ENCODE data around the gene TCF7L1.

The TCF7L1 gene

DNA sequence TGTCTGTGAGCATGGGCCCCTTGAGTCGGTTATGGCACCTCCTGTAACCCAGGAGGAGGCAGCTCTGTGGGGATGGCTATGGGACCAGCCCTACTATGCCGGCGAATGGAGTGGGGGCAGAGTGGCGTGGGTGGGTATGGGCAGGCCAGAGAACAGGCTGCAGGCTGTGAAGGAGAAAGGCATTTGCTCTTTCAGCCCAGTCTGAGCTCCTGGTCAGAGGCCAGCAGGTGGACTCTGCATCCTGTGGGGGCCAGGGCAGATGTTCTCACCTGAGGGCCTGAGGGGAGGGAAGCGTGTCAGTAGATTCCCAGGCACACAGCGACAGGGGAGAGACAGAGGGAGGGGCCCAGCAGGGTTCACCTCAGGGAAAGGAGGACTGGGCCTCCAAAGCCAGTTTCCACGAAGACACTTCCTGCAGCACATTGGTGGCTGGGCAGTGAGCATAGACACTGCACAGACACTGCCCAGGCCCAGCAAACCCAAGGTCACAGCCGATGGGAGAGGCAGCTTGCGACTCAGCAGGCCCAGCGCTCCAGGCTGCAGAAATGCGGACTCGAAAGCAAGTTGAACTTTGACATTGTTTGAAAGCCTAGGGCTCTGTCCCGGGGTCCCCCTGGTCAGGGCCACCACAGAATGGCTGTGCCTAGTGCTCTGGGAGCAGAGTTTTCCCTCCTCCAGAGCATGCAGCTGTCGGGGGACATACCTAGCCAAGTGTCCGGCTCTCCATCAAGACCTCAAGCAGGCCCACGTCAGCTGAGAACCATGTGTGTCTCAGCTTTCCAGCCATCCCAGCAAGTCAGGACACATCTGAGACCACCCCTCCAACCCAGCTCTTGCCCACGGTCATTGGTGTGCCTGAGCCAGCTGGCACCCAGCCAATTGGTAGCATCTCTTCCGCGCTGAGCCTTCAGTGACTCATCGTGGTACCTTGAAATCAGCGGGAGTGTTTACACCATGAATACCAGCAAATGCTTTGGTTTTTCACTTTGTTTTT, 140.8 kb downstream of the TCF7L1 start:
- Histone ChIP-seq H3K4me3 (ENCODE audit: low read length) (no peak overlapping the region), H3K4me1 (ENCODE audit: control insufficient read depth, insufficient read depth, low read length) (peaks cover 27% of the 10 kb centered on the region), H3K27me3 (ENCODE audit: control insufficient read depth, insufficient read depth, low read length) (no peaks in the 10 kb centered on the region), H3K27ac (ENCODE audit: low read depth, low read length) (no peak overlapping the region), H3K36me3 (ENCODE audit: control insufficient read depth, insufficient read depth, low read length) (no peaks in the 10 kb centered on the region), H3K9ac (ENCODE audit: low read length) (no peak overlapping the region)

- Histone ChIP-seq H3K9ac (ENCODE audit: low read length) (no peak overlapping the region), H3K4me3 (ENCODE audit: low read length) (peak overlapping the region; percentile 17), H3K4me1 (ENCODE audit: control insufficient read depth, insufficient read depth, low read length) (peaks cover 25% of the 10 kb centered on the region), H3K27me3 (ENCODE audit: control insufficient read depth, insufficient read depth, low read length) (no peaks in the 10 kb centered on the region), H3K27ac (ENCODE audit: low read depth, low read length) (peak overlapping the region; percentile 50), H3K36me3 (ENCODE audit: control insufficient read depth, insufficient read depth, low read length) (no peaks in the 10 kb centered on the region)
Observed at GRCh38 chr2:85275984-85276540, 142.9 kb downstream of the TCF7L1 start.

- Histone ChIP-seq H3K27ac (ENCODE audit: low read depth, low read length) (peak overlapping the region; percentile 50), H3K4me1 (ENCODE audit: control insufficient read depth, insufficient read depth, low read length) (peaks cover 25% of the 10 kb centered on the region), H3K36me3 (ENCODE audit: control insufficient read depth, insufficient read depth, low read length) (no peaks in the 10 kb centered on the region), H3K4me3 (ENCODE audit: low read length) (no peak overlapping the region), H3K27me3 (ENCODE audit: control insufficient read depth, insufficient read depth, low read length) (no peaks in the 10 kb centered on the region), H3K9ac (ENCODE audit: low read length) (no peak overlapping the region)
Observed at GRCh38 chr2:85276571-85277118, 143.5 kb downstream of the TCF7L1 start.

DNA sequence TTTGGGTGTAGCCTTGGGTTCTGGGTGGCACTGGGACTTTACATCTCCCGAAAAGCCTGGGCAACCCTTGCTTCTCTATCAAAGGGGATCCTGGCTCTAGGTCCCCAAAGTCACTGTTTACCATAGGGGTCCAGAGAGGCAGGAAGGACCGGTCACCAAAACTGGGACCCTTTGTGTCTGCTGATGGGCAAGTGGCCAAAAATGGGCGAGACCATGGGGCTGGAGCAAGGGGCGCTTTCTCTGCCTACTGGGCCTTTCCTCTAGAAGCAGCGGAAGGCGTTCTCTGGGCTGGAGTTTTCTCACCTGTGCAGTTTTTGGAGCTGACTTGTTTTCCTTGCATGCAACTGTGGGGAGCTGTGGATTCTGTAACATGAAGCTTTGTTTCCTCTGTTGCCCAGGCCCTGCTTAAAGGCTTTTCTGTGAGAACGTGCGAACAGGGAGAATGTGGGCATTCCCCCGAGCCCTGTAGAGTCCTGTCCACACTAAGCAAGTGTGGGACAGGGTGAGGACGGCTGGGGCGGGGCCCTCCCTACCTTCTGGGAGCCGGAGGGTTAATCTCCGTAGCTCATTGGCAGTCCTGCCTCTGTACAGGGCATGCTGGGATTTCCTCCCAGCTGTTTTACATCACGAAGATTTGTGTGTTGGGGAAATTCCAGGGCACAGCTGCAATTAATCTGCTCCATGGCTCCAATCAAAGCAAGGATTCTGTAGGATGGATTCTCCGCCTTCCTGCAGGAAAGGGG, 144.4 kb downstream of the TCF7L1 start:
- no peak overlapping the region for H3K27ac ChIP-seq (ENCODE audit: low read depth, low read length)
- no peak overlapping the region for H3K9ac ChIP-seq (ENCODE audit: low read length)
- H3K4me1 ChIP-seq (ENCODE audit: control insufficient read depth, insufficient read depth, low read length), result peaks cover 25% of the 10 kb centered on the region
- H3K27me3 ChIP-seq (ENCODE audit: control insufficient read depth, insufficient read depth, low read length), result no peaks in the 10 kb centered on the region
- H3K36me3 ChIP-seq (ENCODE audit: control insufficient read depth, insufficient read depth, low read length), result no peaks in the 10 kb centered on the region
- peak overlapping the region; percentile 1 for H3K4me3 ChIP-seq (ENCODE audit: low read length)

DNA sequence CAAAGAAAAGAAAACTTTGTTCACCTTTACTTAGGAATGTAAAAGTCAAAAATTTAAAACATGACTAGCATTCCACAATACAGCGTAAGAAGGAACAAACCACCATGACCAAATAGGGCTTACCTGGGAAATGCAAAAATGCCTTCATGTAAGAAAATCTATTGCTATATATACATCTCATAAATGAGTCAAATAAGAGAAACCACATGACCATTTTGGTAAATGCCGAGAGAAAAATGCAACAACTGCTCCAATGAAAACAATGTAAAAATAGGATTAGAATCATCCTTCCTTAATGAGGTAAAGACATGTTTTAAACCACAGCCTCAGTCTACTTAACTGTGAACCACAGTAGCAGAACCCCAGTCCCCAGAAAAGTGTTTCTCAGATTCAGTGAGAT, 145.2 kb downstream of the TCF7L1 start:
- H3K4me3 ChIP-seq (ENCODE audit: low read length), result no peak overlapping the region
- H3K9ac ChIP-seq (ENCODE audit: low read length), result no peak overlapping the region
- peaks cover 25% of the 10 kb centered on the region for H3K4me1 ChIP-seq (ENCODE audit: control insufficient read depth, insufficient read depth, low read length)
- H3K27me3 ChIP-seq (ENCODE audit: control insufficient read depth, insufficient read depth, low read length), result no peaks in the 10 kb centered on the region
- no peak overlapping the region for H3K27ac ChIP-seq (ENCODE audit: low read depth, low read length)
- no peaks in the 10 kb centered on the region for H3K36me3 ChIP-seq (ENCODE audit: control insufficient read depth, insufficient read depth, low read length)

DNA sequence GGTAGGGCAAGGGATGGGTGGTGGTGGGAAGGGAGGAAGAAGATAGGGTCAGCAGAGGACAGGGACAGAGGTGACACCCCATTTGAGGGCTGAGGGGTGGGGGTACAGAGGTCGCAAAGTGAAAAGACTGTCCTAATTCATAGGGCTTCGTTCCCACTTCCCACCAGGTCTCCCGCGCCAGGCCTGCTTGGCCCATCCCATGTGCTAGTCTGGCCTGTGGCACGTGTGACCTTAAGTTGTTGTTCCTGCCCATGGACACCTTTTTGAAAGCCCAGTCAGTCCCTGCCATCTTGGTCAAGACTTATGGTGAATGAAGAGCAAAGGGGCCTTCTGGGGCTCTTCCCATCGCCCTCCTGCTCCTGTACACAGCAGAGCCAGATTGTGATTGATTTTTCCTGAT, 148.4 kb downstream of the TCF7L1 start:
- Histone ChIP-seq H3K4me3 (ENCODE audit: low read length) (no peak overlapping the region), H3K36me3 (ENCODE audit: control insufficient read depth, insufficient read depth, low read length) (no peaks in the 10 kb centered on the region), H3K9ac (ENCODE audit: low read length) (no peak overlapping the region), H3K27ac (ENCODE audit: low read depth, low read length) (no peak overlapping the region), H3K4me1 (ENCODE audit: control insufficient read depth, insufficient read depth, low read length) (peaks cover 21% of the 10 kb centered on the region), H3K27me3 (ENCODE audit: control insufficient read depth, insufficient read depth, low read length) (no peaks in the 10 kb centered on the region)

DNA sequence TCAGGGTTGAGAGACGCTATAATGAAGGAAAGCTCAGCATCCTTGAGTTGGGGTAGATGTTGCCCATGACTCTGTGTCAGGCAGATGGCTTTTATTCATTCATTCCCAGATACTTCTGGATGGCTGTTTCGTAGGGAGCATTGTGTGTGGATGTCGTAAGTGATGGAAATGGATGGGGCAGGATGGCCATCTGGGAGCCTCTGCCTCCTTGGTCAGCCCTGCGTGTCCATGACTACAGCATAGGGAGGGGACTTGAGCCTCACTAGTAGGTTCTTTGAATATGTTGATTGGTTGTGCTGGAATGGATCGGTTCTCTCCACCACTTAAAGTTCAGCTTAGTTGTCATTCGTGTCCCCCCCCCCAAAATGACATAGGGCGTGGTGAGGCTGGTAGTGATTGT, 149.7 kb downstream of the TCF7L1 start:
- H3K27ac ChIP-seq (ENCODE audit: low read depth, low read length), result no peak overlapping the region
- H3K27me3 ChIP-seq (ENCODE audit: control insufficient read depth, insufficient read depth, low read length), result no peaks in the 10 kb centered on the region

DNA sequence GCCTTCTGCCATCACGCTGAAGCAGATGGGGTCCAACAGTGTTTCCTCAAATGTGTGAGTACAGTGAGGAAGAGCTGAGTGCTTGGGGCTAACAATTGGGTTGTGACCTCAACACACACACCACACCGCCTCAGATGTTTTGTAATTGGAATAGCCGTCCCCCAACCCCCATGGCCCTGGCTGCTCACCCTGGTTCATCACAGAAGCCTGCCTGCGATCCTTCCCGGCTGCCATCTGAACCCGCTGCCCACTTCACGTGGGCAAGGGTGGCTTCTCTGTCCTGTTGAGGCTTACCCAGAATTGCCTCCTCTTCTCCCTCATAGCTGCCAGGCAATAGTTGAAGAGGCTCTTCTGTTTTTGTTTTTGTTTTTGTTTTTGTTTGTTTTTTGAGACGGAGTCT, 150.4 kb downstream of the TCF7L1 start:
- H3K36me3 ChIP-seq (ENCODE audit: control insufficient read depth, insufficient read depth, low read length), result no peaks in the 10 kb centered on the region
- H3K9ac ChIP-seq (ENCODE audit: low read length), result no peak overlapping the region
- no peak overlapping the region for H3K27ac ChIP-seq (ENCODE audit: low read depth, low read length)
- peaks cover 7% of the 10 kb centered on the region for H3K4me1 ChIP-seq (ENCODE audit: control insufficient read depth, insufficient read depth, low read length)
- H3K27me3 ChIP-seq (ENCODE audit: control insufficient read depth, insufficient read depth, low read length), result no peaks in the 10 kb centered on the region
- H3K4me3 ChIP-seq (ENCODE audit: low read length), result no peak overlapping the region

More for the DNA sequence above, 149.7 kb downstream of the TCF7L1 start:
- Histone ChIP-seq H3K4me3 (ENCODE audit: low read length) (no peak overlapping the region), H3K9ac (ENCODE audit: low read length) (no peak overlapping the region), H3K4me1 (ENCODE audit: control insufficient read depth, insufficient read depth, low read length) (peaks cover 14% of the 10 kb centered on the region), H3K36me3 (ENCODE audit: control insufficient read depth, insufficient read depth, low read length) (no peaks in the 10 kb centered on the region)

DNA sequence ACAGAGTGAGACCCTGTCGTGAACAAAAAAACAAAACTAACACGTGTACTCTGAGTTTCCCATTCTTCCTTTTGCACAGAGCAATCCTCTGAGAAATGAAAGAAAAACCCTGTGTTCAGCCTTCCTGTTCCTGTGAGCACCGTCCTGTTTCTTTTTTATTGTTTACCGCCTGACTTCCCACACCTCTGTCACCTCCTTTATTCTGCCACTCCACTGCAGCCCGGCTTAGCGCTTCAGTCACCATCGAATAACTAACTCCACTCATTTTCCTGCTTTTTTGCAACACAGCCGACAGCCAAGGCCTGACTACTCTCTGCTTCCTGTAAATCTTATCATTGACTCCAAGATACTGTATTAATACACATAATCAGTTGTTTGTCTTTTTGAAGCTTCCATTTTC, 153.7 kb downstream of the TCF7L1 start:
- Histone ChIP-seq H3K36me3 (ENCODE audit: control insufficient read depth, insufficient read depth, low read length) (no peaks in the 10 kb centered on the region), H3K27me3 (ENCODE audit: control insufficient read depth, insufficient read depth, low read length) (no peaks in the 10 kb centered on the region), H3K4me3 (ENCODE audit: low read length) (no peak overlapping the region), H3K4me1 (ENCODE audit: control insufficient read depth, insufficient read depth, low read length) (peaks cover 2% of the 10 kb centered on the region), H3K27ac (ENCODE audit: low read depth, low read length) (no peak overlapping the region), H3K9ac (ENCODE audit: low read length) (no peak overlapping the region)

DNA sequence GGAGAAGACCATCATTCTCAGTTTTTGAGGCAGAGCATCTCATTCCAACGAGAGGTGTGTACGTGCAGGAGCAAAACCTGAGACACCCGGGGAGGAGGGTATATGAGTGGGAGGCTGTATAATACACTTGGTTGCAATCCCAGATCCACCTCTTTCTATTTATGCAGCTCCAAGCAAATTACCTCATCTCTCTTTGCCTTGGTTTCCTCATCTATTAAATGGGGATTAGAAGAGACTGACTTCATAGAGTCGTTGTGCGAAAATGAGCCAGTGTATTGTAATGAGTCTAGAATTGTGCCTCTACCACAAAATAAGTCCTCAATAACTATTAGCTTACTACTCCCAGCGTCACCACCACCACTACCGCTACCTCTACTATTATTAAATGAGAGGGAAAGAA, 154.5 kb downstream of the TCF7L1 start:
- H3K4me1 ChIP-seq (ENCODE audit: control insufficient read depth, insufficient read depth, low read length), result peaks cover 2% of the 10 kb centered on the region
- no peak overlapping the region for H3K9ac ChIP-seq (ENCODE audit: low read length)
- no peaks in the 10 kb centered on the region for H3K36me3 ChIP-seq (ENCODE audit: control insufficient read depth, insufficient read depth, low read length)
- no peak overlapping the region for H3K27ac ChIP-seq (ENCODE audit: low read depth, low read length)
- H3K27me3 ChIP-seq (ENCODE audit: control insufficient read depth, insufficient read depth, low read length), result no peaks in the 10 kb centered on the region
- no peak overlapping the region for H3K4me3 ChIP-seq (ENCODE audit: low read length)

GRCh38 chr2:85288244-85288725, 155.1 kb downstream of the TCF7L1 start:
- Histone ChIP-seq H3K27ac (ENCODE audit: low read depth, low read length) (no peak overlapping the region), H3K36me3 (ENCODE audit: control insufficient read depth, insufficient read depth, low read length) (no peaks in the 10 kb centered on the region), H3K4me1 (ENCODE audit: control insufficient read depth, insufficient read depth, low read length) (peaks cover 2% of the 10 kb centered on the region), H3K9ac (ENCODE audit: low read length) (no peak overlapping the region), H3K4me3 (ENCODE audit: low read length) (no peak overlapping the region), H3K27me3 (ENCODE audit: control insufficient read depth, insufficient read depth, low read length) (no peaks in the 10 kb centered on the region)

GRCh38 chr2:85291425-85292023, 158.3 kb downstream of the TCF7L1 start:
- H3K36me3 ChIP-seq (ENCODE audit: control insufficient read depth, insufficient read depth, low read length), result no peaks in the 10 kb centered on the region
- H3K9ac ChIP-seq (ENCODE audit: low read length), result no peak overlapping the region
- no peak overlapping the region for H3K4me3 ChIP-seq (ENCODE audit: low read length)
- H3K27ac ChIP-seq (ENCODE audit: low read depth, low read length), result no peak overlapping the region
- no peaks in the 10 kb centered on the region for H3K4me1 ChIP-seq (ENCODE audit: control insufficient read depth, insufficient read depth, low read length)
- H3K27me3 ChIP-seq (ENCODE audit: control insufficient read depth, insufficient read depth, low read length), result no peaks in the 10 kb centered on the region

All from rectal smooth muscle tissue (tissue), 1 donor.